Measurements from ENCODE around the gene ZNF282.

ZNF282 gene

DNA sequence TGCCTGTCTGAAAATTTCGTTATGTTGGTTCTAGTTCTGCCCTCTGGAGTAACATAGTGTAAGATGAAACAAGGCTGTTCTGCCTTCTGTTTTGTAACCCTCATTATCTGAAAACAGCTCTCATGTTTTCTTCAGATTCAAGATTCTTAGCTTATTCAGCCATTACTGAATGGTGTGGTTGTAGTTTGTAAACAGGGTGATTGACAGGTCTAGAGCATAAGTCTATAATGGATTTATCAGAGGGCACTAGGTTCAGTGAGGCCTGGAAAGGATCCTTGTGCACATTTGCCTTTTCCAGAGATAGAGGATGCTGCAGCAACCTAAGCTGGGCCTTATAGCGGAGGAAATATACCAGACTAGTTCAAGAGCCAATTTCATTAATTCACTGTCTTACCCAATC, 42.0 kb upstream of the ZNF282 start:
- no peak for DNase-seq
- Histone ChIP-seq H3K36me3 (peaks cover 16 to 35% (median 30%) of the 10 kb centered on the region in 3 donors), H3K27ac (no peak overlapping the region), H3K9me3 (no peaks in the 10 kb centered on the region), H3K27me3 (no peaks in the 10 kb centered on the region), H3K4me1 (peaks cover 0 to 16% (median 9%) of the 10 kb centered on the region in 4 donors), H3K4me3 (no peak overlapping the region)
- intact Hi-C loops (cut with DNase I; ENCODE audit: low total_unique reads): no loop called here
- TF ChIP-seq, protein P1, sequence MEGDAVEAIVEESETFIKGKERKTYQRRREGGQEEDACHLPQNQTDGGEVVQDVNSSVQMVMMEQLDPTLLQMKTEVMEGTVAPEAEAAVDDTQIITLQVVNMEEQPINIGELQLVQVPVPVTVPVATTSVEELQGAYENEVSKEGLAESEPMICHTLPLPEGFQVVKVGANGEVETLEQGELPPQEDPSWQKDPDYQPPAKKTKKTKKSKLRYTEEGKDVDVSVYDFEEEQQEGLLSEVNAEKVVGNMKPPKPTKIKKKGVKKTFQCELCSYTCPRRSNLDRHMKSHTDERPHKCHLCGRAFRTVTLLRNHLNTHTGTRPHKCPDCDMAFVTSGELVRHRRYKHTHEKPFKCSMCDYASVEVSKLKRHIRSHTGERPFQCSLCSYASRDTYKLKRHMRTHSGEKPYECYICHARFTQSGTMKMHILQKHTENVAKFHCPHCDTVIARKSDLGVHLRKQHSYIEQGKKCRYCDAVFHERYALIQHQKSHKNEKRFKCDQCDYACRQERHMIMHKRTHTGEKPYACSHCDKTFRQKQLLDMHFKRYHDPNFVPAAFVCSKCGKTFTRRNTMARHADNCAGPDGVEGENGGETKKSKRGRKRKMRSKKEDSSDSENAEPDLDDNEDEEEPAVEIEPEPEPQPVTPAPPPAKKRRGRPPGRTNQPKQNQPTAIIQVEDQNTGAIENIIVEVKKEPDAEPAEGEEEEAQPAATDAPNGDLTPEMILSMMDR (IDR thresholded peaks at IDR 0.05): no peak

DNA sequence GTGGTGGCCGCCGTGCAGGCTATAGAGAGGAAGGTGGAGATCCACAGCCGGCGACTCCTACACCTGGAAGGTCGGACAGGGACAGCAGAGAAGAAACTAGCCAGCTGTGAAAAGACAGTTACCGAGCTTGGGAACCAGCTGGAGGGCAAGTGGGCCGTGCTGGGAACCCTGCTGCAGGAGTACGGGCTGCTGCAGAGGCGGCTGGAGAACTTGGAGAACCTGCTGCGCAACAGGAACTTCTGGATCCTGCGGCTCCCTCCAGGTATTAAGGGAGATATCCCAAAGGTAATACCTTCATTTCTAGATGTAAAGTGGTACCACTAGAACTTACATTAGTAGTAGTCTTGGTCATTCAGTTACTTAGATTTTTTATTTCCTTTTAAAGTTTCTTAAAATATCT, 41.3 kb upstream of the ZNF282 start:
- TF ChIP-seq, protein P1 (IDR thresholded peaks at IDR 0.05): no peak
- intact Hi-C loops (cut with DNase I; ENCODE audit: low total_unique reads): no loop called here
- Histone ChIP-seq H3K36me3 (peaks cover 16 to 36% (median 30%) of the 10 kb centered on the region in 3 donors), H3K27me3 (no peaks in the 10 kb centered on the region), H3K4me1 (peaks cover 0 to 9% (median 4%) of the 10 kb centered on the region in 4 donors), H3K27ac (no peak overlapping the region), H3K9me3 (no peaks in the 10 kb centered on the region), H3K4me3 (no peak overlapping the region)
- no peak for DNase-seq

DNA sequence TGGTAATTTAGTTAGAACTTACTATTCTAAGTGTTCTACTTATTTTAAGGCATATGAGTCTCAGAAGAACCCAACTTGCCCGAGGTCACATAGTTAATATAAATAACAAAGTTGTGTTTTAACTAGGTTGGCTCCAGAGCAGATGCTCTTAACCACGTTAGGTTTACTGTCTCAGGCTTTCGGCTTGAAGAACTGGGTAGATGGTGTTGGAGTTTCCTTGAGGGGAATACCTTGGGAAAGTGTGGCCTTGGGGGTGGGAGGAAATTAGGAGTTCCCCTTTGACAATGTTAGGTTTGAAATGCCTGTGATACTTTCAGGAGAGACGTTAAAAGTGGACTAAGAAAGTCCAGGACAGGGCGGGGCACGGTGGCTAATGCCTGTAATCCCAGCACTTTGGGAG, 38.4 kb upstream of the ZNF282 start:
- Histone ChIP-seq H3K36me3 (peaks cover 16 to 60% (median 38%) of the 10 kb centered on the region in 3 donors), H3K4me1 (peaks cover 0 to 3% (median 0%) of the 10 kb centered on the region in 4 donors), H3K27ac (no peak overlapping the region), H3K27me3 (no peaks in the 10 kb centered on the region), H3K9me3 (no peaks in the 10 kb centered on the region), H3K4me3 (no peak overlapping the region)
- TF ChIP-seq, protein P1 (IDR thresholded peaks at IDR 0.05): no peak
- no peak for DNase-seq
- intact Hi-C loops (cut with DNase I; ENCODE audit: low total_unique reads): no loop called here

DNA sequence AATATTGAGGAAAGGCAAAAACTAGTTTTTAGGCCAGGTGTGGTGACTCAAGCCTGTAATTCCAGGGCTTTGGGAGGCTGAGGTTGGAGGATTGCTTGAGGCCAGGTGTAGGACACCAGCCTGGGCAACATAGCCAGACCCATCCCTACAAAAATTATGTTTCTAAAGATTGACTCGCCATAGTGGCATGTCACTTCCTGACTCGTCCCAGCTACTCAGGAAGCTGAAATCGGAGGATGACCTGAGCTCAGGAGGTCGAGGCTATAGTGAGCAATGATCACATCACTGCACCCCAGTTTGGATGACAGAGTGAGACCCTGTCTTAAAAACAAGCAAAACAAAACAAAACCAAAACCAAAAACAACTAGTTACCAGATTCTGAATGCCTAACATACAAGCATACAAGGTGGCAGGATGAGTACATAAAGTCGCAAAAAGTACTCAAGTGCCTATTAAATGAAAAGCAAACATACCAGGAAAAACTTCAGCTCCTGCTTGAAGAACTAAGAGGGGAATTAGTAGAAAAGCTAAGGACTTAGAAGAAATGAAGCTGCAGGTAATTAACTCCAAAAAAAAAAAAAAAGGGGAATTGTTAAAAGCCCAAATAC, 34.0 kb upstream of the ZNF282 start:
- H3K4me3 ChIP-seq: no peak overlapping the region
- no peaks in the 10 kb centered on the region for H3K9me3 ChIP-seq
- no peaks in the 10 kb centered on the region for H3K4me1 ChIP-seq
- H3K27me3 ChIP-seq: no peaks in the 10 kb centered on the region
- intact Hi-C loops (cut with DNase I; ENCODE audit: low total_unique reads): no loop called here
- DNase-seq: no peak
- TF ChIP-seq, protein P1 (IDR thresholded peaks at IDR 0.05): no peak
- H3K27ac ChIP-seq: no peak overlapping the region
- H3K36me3 ChIP-seq: peaks cover 27 to 80% (median 41%) of the 10 kb centered on the region in 3 donors

DNA sequence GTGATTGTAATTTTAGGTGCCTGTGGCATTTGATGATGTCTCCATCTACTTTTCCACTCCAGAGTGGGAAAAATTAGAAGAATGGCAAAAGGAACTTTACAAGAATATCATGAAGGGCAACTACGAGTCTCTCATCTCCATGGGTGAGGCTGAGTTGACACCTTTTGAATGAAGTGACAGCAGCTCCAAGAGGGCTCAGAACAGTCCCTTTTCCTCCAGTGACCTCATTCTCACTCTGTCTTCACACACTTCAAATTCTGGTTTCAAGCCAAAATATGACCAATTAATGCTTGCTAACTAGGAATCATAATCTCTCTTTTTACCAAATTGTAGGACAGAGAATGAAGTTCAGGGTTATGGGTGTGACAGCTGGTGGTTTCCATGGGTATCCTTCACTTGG, 29.2 kb upstream of the ZNF282 start:
- Histone ChIP-seq H3K4me3 (no peak overlapping the region), H3K27ac (no peak overlapping the region), H3K9me3 (no peaks in the 10 kb centered on the region), H3K27me3 (no peaks in the 10 kb centered on the region), H3K36me3 (peaks cover 66 to 100% (median 68%) of the 10 kb centered on the region in 3 donors), H3K4me1 (no peaks in the 10 kb centered on the region)
- no peak for DNase-seq
- intact Hi-C loops (cut with DNase I; ENCODE audit: low total_unique reads): no loop called here
- TF ChIP-seq, protein P1 (IDR thresholded peaks at IDR 0.05): no peak

Measured in tibial artery (tissue), 4 donors.